GM19455 (cell line): Measurements from ENCODE around the gene BABAM2.

Experiments
- ATAC-seq: cut with Tn5 transposase; IDR thresholded peaks from one replicate; pipeline ENCODE4 v1.9.1; 2021; ENCODE audit not compliant: unreplicated experiment

The BABAM2 gene

GRCh38 chr2:28185153-28185552 is 294.6 kb downstream of the BABAM2 start:
- ATAC-seq = no peak

GRCh38 chr2:28185891-28186290 is 295.4 kb downstream of the BABAM2 start:
- no peak for ATAC-seq

GRCh38 chr2:28187186-28187585 is 296.7 kb downstream of the BABAM2 start:
- no peak for ATAC-seq

GRCh38 chr2:28188436-28188835 is 297.9 kb downstream of the BABAM2 start:
- ATAC-seq = no peak

GRCh38 chr2:28193630-28194403 is 303.3 kb downstream of the BABAM2 start:
- ATAC-seq = no peak

- ATAC-seq = no peak
Measured at GRCh38 chr2:28199995-28200679, 309.6 kb downstream of the BABAM2 start.

- ATAC-seq = no peak
Measured at GRCh38 chr2:28201671-28202180, 311.2 kb downstream of the BABAM2 start.

GRCh38 chr2:28202719-28203118 is 312.2 kb downstream of the BABAM2 start:
- no peak for ATAC-seq

- no peak for ATAC-seq
Measured at GRCh38 chr2:28206762-28207161, 316.2 kb downstream of the BABAM2 start.

GRCh38 chr2:28209261-28209691 is 318.7 kb downstream of the BABAM2 start:
- no peak for ATAC-seq

GRCh38 chr2:28209864-28210263 is 319.3 kb downstream of the BABAM2 start:
- no peak for ATAC-seq

- ATAC-seq = no peak
Measured at GRCh38 chr2:28210535-28210934, 320.0 kb downstream of the BABAM2 start.

- ATAC-seq = no peak
Measured at GRCh38 chr2:28216331-28216730, 325.8 kb downstream of the BABAM2 start.

GRCh38 chr2:28217042-28217740 is 326.7 kb downstream of the BABAM2 start:
- no peak for ATAC-seq

GRCh38 chr2:28219138-28219537 is 328.6 kb downstream of the BABAM2 start:
- no peak for ATAC-seq

GRCh38 chr2:28219758-28220368 is 329.3 kb downstream of the BABAM2 start:
- no peak for ATAC-seq

- ATAC-seq = no peak
Measured at GRCh38 chr2:28224648-28225472, 334.3 kb downstream of the BABAM2 start.

- no peak for ATAC-seq
Measured at GRCh38 chr2:28225473-28226080, 335.0 kb downstream of the BABAM2 start.

GRCh38 chr2:28226558-28226957 is 336.0 kb downstream of the BABAM2 start:
- no peak for ATAC-seq

- ATAC-seq = no peak
Measured at GRCh38 chr2:28227498-28227897, 337.0 kb downstream of the BABAM2 start.
